ENCODE results near the gene DNM3.

DNA sequence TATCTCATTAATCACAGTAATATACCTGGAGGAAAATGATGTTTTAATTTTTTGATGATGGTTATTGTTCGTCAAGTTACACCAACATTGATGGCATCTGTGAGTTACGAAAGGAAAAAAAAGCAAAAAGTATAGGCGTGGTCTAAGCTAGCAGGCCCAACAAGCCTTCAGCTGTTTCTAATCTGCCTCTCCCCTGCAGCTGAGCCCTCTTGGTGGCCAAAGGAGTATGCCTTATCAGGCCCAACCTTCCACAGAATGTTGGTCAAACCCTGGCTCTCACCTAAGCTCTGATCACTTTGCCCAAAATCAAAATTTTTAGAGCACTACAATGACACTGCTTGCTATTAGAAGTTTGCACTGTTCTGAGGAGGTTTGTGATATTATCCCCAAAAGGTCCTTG, 584.0 kb downstream of the DNM3 start:
- TF ChIP-seq CREB1 (IDR thresholded peaks at IDR 0.05): no peak
- TF ChIP-seq, protein P1, sequence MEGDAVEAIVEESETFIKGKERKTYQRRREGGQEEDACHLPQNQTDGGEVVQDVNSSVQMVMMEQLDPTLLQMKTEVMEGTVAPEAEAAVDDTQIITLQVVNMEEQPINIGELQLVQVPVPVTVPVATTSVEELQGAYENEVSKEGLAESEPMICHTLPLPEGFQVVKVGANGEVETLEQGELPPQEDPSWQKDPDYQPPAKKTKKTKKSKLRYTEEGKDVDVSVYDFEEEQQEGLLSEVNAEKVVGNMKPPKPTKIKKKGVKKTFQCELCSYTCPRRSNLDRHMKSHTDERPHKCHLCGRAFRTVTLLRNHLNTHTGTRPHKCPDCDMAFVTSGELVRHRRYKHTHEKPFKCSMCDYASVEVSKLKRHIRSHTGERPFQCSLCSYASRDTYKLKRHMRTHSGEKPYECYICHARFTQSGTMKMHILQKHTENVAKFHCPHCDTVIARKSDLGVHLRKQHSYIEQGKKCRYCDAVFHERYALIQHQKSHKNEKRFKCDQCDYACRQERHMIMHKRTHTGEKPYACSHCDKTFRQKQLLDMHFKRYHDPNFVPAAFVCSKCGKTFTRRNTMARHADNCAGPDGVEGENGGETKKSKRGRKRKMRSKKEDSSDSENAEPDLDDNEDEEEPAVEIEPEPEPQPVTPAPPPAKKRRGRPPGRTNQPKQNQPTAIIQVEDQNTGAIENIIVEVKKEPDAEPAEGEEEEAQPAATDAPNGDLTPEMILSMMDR (IDR thresholded peaks at IDR 0.05; ENCODE audit: control extremely low read depth in 1 of 3, insufficient read depth in 1 of 3, low read depth in 1 of 3, low read length in 3 of 3): no peak
- TF ChIP-seq RAD21 (IDR thresholded peaks at IDR 0.05 in 1 of 2, conservative IDR thresholded peaks at IDR 0.05 in 1 of 2; ENCODE audit: low read depth in 2 of 2, low read length in 2 of 2): no peak
- TF ChIP-seq, protein P2, sequence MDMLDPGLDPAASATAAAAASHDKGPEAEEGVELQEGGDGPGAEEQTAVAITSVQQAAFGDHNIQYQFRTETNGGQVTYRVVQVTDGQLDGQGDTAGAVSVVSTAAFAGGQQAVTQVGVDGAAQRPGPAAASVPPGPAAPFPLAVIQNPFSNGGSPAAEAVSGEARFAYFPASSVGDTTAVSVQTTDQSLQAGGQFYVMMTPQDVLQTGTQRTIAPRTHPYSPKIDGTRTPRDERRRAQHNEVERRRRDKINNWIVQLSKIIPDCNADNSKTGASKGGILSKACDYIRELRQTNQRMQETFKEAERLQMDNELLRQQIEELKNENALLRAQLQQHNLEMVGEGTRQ (IDR thresholded peaks at IDR 0.05; ENCODE audit: low read length): no peak
- no peak for TF ChIP-seq FOSL1 (IDR thresholded peaks at IDR 0.05; ENCODE audit: insufficient read depth, low read depth, low read length)

All from H1 (cell line).